GM19025 (cell line): ENCODE data around the gene PALM3.

Source experiments
- ATAC-seq: cut with Tn5 transposase; IDR thresholded peaks from one replicate; pipeline ENCODE4 v1.9.1; 2021; ENCODE audit warnings: mild to moderate bottlenecking, low read depth, moderate library complexity; ENCODE audit not compliant: unreplicated experiment

The PALM3 gene

GRCh38 chr19:14005349-14006084 lies 56.4 kb downstream of the PALM3 start:
- ATAC-seq, result peak; percentile 22

DNA sequence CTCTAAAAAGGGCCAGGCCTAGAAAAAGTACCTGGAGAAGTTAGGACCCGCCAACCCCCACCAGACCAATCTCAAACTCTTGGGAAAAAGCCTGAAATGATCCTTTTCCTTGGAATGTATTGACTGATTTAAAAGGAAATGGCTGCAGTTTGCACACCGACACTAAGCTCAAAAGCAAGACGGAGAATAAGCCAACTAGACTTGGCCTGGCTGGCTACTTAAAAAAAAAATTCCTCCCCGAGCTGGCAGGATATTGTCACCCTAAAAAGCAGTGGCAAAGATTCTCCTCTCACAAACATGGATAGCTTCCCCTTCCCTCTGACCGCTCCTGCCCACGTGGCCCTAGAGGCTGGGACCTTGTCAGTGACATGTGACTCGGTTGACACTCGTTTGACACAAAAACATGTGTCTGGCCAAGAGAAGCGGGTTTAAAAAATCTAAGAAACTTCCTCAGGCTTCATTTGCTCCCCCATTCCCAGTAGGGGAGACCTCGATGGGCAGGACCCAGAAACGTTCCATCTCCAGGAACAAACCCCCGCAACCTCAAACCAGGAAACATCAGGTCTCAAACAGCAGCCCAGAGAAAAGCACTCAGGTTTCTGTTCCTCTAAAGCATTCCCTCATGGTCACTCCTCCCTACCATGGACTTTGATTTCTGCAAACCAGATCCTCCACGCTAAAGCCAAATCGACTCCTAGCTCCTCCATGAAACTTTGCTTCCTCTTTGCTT lies 57.1 kb downstream of the PALM3 start:
- no peak for ATAC-seq
